GM18526 (cell line): Measurements from ENCODE around the gene CPOX.

Experiments
- POLR2A ChIP-seq: IDR thresholded peaks from 3 replicates; pipeline ENCODE4 v1.6.1; 2011; ENCODE audit not compliant: insufficient read length; ENCODE audit errors: extremely low read depth

Gene CPOX

DNA sequence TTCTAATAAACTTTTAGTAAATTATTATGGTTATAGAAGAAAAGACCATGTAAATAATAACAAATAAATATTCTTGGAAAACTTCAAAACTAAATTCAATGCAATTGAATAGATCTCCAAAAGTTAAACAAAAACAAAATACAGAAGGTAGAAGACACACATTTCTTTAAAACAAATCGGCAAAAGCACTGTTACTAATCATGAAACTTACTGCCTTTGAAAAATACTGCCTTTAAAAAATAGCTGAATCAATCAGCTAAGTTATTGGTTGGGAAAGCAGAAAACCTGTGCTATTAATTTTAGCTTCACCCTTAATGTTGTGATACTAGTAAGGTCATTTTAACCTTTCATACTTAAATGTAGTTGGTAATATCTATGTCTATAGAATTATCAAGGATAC lies 58.7 kb downstream of the CPOX start:
- TF ChIP-seq POLR2A = no peak

DNA sequence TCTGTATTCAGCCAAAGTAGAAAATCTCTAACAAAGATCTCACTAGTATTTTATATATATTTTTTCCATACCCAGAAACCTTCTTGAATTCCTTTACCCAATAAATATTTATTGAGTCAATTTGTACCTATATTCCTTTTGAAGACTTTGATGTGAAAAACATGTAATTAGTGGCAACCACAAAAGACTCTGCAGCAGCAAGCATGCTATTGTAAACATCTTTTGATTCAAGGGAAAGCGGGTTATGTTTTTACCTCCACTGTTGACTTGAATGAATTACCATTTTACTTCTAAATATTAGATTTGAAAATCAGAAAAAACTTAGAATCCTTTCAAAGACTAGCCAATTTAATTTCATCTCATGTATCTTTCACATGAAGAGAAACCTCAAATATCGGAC lies 59.2 kb downstream of the CPOX start:
- TF ChIP-seq POLR2A = no peak

DNA sequence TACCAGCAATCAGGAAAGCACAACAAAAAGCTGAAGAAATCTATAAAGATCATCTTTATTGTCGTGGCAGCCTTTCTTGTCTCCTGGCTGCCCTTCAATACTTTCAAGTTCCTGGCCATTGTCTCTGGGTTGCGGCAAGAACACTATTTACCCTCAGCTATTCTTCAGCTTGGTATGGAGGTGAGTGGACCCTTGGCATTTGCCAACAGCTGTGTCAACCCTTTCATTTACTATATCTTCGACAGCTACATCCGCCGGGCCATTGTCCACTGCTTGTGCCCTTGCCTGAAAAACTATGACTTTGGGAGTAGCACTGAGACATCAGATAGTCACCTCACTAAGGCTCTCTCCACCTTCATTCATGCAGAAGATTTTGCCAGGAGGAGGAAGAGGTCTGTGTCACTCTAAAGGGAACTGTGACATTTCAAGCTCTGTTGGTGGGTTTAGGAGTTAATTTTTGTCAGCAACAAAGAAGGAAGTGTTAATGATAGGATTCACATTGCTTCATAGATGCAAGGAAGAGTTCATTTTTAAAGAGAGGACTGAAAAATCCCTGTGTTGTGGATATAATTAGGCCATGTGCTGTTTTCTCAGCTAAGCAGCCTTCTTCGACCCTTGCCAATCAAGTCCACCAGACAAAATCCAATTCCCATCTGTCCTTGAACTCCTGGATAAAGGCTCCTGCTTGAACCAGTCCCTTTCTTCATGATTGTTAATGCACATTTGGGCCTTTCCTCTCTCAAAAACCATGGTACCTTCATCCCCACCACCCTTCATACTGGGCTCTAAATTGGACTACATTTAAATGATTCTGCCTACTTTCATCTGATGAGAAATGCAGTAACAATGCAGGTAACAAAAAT lies 60.5 kb downstream of the CPOX start:
- peak; percentile 40 for TF ChIP-seq POLR2A

DNA sequence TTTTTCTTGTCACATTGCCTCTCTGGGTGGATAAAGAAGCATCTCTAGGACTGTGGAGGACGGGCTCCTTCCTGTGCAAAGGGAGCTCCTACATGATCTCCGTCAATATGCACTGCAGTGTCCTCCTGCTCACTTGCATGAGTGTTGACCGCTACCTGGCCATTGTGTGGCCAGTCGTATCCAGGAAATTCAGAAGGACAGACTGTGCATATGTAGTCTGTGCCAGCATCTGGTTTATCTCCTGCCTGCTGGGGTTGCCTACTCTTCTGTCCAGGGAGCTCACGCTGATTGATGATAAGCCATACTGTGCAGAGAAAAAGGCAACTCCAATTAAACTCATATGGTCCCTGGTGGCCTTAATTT lies 61.2 kb downstream of the CPOX start:
- TF ChIP-seq POLR2A = no peak

DNA sequence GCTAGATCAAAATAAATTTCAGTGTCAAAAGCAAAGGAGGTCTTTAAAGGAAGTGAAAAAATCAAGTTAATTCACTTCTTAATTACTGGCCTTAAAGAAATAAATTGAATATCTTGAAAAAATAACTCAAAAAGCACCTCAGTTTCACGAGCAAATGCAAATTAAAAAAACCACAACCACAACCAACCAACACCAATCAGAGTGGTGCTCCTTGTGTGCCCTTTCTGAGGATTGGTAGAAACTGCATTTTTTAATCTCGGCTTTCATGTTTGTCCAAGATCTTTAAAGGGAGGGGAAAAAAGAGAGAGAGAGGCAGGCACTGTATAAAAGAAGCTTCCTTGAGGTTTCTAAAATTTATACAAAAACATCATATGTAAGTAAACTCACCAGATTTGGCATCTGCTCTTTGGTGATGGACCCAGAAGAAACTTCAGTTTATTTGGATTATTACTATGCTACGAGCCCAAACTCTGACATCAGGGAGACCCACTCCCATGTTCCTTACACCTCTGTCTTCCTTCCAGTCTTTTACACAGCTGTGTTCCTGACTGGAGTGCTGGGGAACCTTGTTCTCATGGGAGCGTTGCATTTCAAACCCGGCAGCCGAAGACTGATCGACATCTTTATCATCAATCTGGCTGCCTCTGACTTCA lies 61.7 kb downstream of the CPOX start, which contains the start of gene GPR15:
GPR15 (plus strand) TSS at position 357 of the 653 bp plus-strand sequence; CDS start at position 413, 56 bp downstream.
- no peak for TF ChIP-seq POLR2A

DNA sequence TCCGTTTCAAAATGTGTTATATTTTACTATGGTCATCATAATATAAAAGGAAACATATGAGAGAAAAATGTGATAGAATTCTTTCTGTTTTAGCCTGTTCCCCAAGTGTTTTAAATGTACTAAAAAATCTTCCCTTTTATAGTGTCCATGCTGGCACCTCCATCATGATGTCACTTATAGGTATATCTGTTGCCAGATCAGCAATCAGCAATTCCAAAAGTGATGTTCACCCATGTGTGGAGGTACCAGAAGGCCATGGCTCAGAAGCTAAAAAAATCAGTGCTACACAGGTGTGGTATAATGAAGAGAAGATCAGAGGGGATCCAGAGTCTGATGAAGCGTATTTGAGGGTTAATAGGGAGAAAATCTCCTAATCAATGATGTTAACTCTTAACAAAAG lies 62.7 kb downstream of the CPOX start:
- TF ChIP-seq POLR2A = no peak

DNA sequence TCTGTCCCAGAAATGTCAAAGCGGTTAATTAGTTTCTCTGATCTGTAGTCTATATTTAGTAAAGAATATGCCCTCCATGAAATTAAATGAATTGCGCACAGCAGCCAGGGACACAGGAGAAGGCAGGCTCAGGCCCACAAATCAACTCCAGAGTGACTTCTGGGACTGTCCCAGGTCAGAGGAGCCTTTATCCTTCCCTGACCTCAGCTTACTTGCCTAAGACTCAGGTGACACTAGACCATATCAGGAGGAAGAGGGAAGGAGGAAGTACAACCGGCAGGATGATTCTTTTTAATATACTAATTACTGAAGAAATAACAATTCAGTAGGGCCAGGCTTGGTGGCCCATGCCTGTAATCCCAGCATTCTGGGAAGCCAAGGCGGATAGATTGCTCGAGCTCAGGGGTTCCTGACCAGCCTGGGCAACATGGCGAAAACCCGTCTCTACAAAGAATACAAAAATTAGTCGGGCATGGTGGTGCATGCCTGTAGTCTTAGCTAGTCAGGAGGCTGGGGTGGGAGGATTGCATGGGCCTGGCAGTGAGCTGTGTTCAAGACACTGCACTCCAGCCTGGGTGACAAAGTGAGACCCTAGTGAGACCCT lies 63.5 kb downstream of the CPOX start:
- peak; percentile 25 for TF ChIP-seq POLR2A
